AG10803 (cell line): ENCODE data around the gene EXOC3L2.

Experiments used
- DNase-seq: peaks from one replicate; pipeline ENCODE4 v3.0.0; 2010; ENCODE audit warnings: low read depth
- H3K4me3 ChIP-seq: 2 replicates; pipeline ENCODE4 v1.5.1; 2011; ENCODE audit warnings: mild to moderate bottlenecking, low read length, control low read depth
- CTCF ChIP-seq: conservative IDR thresholded peaks from 2 replicates; pipeline ENCODE4 v1.5.1; 2011; ENCODE audit warnings: mild to moderate bottlenecking, low read length, control low read depth, inconsistent platforms

The EXOC3L2 gene

DNA sequence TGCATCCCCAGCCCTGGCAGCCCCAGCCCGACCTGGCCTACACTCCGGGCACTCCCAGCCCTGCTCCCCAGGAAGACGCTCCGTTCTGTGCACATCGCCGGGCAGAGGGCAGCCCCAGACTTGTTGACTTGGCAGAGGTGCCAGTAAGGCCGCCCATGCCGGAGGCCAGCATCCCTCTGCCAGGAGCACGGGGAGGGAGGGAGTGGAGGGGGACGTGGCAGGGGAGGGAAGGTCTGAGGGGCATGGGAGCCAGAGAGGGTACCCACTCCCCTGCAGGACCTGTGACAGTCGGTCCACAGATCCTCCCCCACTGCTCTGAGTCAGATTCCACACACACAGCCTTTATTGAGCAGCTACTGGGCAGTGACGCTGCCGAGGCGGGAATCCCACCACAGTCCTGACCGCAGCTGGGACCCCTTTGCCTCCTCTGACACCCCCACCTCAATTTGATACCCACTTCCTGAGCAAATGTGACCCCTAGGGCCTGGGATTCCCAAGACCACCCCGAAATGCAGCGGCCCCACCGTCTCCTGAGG lies 82.5 kb downstream of the EXOC3L2 start:
- TF ChIP-seq CTCF: no peak
- DNase-seq: no peak
- no peak overlapping the region for H3K4me3 ChIP-seq
